MM.1S (cell line): Measurements from ENCODE around the gene CABLES1.
"Not testable (repeated sequence)": the region's sequence is repeated elsewhere in the genome, so short reads cannot be mapped to it uniquely, and the experiment has no call there.

Source experiments
- CTCF ChIP-seq: fragments of 300-600 bp; sonication (generic); IDR thresholded peaks from 2 replicates; pipeline ENCODE4 v1.5.1; 2016; ENCODE audit warnings: antibody characterized with exemption, low read length, mixed read lengths
- EZH2 ChIP-seq: fragments of 300-600 bp; sonication (generic); optimal IDR thresholded peaks from 2 replicates; pipeline ENCODE3; 2017; ENCODE audit warnings: low read depth, mild to moderate bottlenecking, antibody characterized with exemption, low read length, mixed read lengths
- EZH2phosphoT487 ChIP-seq: fragments of 300-600 bp; sonication (generic); IDR thresholded peaks from 2 replicates; pipeline ENCODE4 v1.6.1; 2018; ENCODE audit warnings: antibody characterized with exemption, low read length

GRCh38 chr18:23269068-23269467 is 133.8 kb downstream of the CABLES1 start:
- TF ChIP-seq CTCF, EZH2phosphoT487, EZH2: not testable (repeated sequence)
